Measurements from ENCODE around the gene PAGE4.

Gene PAGE4, protein sequence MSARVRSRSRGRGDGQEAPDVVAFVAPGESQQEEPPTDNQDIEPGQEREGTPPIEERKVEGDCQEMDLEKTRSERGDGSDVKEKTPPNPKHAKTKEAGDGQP

GRCh38 chrX:49829016-49829415, at the start of gene PAGE4:
PAGE4 (plus strand) TSS chrX:49829303; CDS start chrX:49830429, 1,126 bp downstream.
- H3K4me3 ChIP-seq (ENCODE audit: low read depth, low read length), result no peak within 1 kb of the TSS

DNA sequence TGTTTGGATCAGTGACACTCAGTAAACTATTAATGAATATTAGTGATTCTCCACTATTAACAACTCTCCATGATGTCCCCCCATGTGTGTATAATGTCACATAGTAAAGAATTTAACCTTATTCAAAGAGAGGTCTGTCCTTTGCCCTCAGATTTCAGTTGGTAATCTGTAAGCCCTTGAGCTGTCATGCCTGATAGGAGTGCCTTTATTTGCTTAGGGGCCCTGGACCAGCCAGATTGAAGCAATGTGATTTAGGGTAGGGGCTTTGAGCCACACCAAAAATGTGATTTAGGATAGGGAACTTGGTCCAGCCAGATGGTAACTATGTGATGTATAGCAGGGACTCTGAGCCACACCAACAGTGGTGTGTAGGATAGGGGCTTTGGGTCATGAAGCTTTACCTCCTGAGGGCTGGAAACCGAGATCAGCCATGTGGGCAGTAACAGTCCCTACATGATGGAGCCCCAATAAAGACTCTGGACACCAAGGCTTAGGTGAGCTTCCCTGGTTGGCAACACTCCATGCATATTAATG, 44.3 kb upstream of the PAGE4 start:
- H3K4me3 ChIP-seq (ENCODE audit: low read depth, low read length), result no peak overlapping the region
- no peak for TF ChIP-seq CTCF (IDR thresholded peaks at IDR 0.05; ENCODE audit: low read depth, low read length)

More at GRCh38 chrX:49829016-49829415, at the start of gene PAGE4:
- no peak for TF ChIP-seq CTCF (IDR thresholded peaks at IDR 0.05; ENCODE audit: low read depth, low read length)

- H3K4me3 ChIP-seq (ENCODE audit: low read depth, low read length), result no peak overlapping the region
- TF ChIP-seq CTCF (IDR thresholded peaks at IDR 0.05; ENCODE audit: low read depth, low read length), result no peak
These were observed 36.7 kb upstream of the PAGE4 start for GRCh38 chrX:49792376-49792775.

DNA sequence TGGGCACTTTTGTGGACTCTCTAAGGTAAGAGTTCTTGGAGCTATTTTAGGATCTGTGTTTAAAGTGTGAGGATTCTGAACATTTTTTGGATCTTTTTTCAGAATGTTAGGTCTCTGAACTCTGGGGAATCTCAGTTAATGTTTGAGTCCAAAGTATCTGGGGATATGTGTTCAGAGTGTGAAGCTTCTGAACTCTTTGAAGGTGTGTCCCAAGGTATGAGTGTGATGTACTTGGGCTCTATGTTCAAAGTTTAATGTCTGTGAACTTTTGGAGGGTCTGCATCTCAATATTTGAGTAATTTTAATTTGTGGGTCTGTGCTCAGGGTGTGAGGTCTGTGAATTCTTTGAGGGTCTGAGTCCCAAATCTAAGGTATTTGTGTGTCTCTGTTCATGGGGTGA, 35.4 kb upstream of the PAGE4 start:
- TF ChIP-seq CTCF (IDR thresholded peaks at IDR 0.05; ENCODE audit: low read depth, low read length), result no peak
- H3K4me3 ChIP-seq (ENCODE audit: low read depth, low read length), result no peak overlapping the region

GRCh38 chrX:49799828-49800227, 29.3 kb upstream of the PAGE4 start:
- H3K4me3 ChIP-seq (ENCODE audit: low read depth, low read length), result no peak overlapping the region
- TF ChIP-seq CTCF (IDR thresholded peaks at IDR 0.05; ENCODE audit: low read depth, low read length), result no peak

DNA sequence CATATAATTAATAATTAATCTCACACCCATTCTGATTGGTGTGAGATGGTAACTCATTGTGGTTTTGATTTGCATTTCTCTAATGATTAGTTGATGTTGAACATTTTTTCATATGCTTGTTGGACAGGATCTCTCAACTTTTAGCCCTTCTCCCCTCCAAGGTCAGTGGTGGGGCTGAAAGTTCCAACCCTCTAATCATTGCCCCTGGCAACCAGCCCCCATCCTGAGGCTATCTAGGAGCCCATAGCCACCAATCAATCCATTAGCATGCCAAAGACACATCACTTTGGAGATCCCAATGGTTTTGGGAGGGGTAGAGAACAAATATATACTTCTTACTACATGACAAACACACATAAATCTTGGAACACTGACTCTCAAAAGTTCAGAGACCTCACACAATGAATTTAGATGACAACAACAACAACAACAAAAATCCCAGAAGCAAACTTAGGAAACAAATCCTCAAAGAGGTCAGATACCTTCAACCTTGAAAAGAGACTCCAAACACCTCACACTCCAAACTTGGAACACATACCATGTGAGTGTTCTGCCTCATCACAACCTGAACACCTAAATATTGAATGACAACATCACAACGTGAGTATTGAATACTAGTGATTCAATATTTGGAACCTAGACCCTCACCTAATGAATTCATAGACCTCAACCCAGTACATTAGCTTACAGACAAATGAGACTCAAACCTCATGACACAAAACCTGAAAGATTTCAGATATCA, 19.0 kb upstream of the PAGE4 start:
- H3K4me3 ChIP-seq (ENCODE audit: low read depth, low read length), result no peak overlapping the region
- no peak for TF ChIP-seq CTCF (IDR thresholded peaks at IDR 0.05; ENCODE audit: low read depth, low read length)

DNA sequence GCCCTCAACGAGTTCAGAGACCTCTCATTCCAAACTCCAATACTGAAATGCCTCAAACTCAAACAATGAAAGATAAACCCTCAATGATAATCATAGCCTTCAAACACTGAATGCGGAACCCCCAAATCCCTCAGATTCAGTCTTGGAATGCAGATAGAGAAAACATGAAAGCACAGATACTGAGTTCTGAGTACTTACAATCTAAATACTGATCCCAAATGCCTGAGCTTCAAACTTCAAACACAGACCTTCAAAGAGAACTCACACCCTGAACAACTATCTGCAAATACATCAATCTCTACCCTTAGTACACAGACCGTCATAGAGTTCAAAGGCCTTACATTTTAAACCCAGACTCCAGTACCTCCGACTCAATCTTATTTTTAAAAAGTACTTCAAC, 16.9 kb upstream of the PAGE4 start:
- no peak for TF ChIP-seq CTCF (IDR thresholded peaks at IDR 0.05; ENCODE audit: low read depth, low read length)

More for the DNA sequence above, 16.9 kb upstream of the PAGE4 start:
- no peak overlapping the region for H3K4me3 ChIP-seq (ENCODE audit: low read depth, low read length)

Data from WI38 (cell line).